Caco-2 (cell line): ENCODE data around the gene IL1RAPL2. TPM values are rescaled to one million over a fixed set of nuclear protein-coding genes. Genes with fewer than 3 reads are reported as not detected.

Experiments
- BruUV-seq: library from RNA; stranded (reverse); fragments of 400-500 nt; replicated peaks from 2 replicates; lab custom pipeline; 2021; lab: Mats Ljungman, UMichigan
- CTCF ChIA-PET: fragments of 300-600 bp; sonication (Branson Sonifier 250); formaldehyde crosslinking; loops from one replicate; lab custom pipeline; 2022; ENCODE audit warnings: antibody characterized with exemption; lab: Charles Lee
- POLR2A ChIA-PET: fragments of 300-600 bp; sonication (Branson Sonifier 250); formaldehyde crosslinking; loops from one replicate; lab custom pipeline; 2022; ENCODE audit warnings: antibody characterized with exemption; lab: Charles Lee
- DNase-seq, 2 experiments: peaks; one replicate each; pipeline versions ENCODE4 v3.0.0 to v3.0.0-alpha.2; 2020 to 2022
- H3K27me3 ChIP-seq: replicated peaks from 2 replicates; pipeline ENCODE4 v1.6.0; 2011; ENCODE audit warnings: low read length; ENCODE audit not compliant: control insufficient read depth, insufficient read depth
- H3K36me3 ChIP-seq: 2 replicates; pipeline ENCODE4 v1.5.1; 2011; ENCODE audit warnings: low read length; ENCODE audit not compliant: control insufficient read depth, insufficient read depth
- H3K4me1 ChIP-seq: fragments of 250-450 bp; sonication (Bioruptor Pico); 2 replicates; pipeline ENCODE4 v1.5.1; 2020; ENCODE audit warnings: mild to moderate bottlenecking
- H3K4me3 ChIP-seq: 2 replicates; pipeline ENCODE4 v1.5.1; 2011; ENCODE audit warnings: low read depth, mild to moderate bottlenecking, control low read depth, low read length
- H3K9me3 ChIP-seq: fragments of 250-450 bp; sonication (Bioruptor Pico); 2 replicates; pipeline ENCODE4 v1.5.1; 2020; ENCODE audit warnings: mild to moderate bottlenecking, moderate library complexity
- H3K27ac Mint-ChIP-seq: one replicate; pipeline ENCODE4 v1.8.0; 2022; ENCODE audit warnings: mixed read lengths; ENCODE audit not compliant: unreplicated experiment
- H3K27me3 Mint-ChIP-seq: one replicate; pipeline ENCODE4 v1.8.0; 2022; ENCODE audit warnings: mixed read lengths; ENCODE audit not compliant: insufficient read depth, unreplicated experiment
- H3K36me3 Mint-ChIP-seq: one replicate; pipeline ENCODE4 v1.8.0; 2022; ENCODE audit warnings: mild to moderate bottlenecking, mixed read lengths; ENCODE audit not compliant: insufficient read depth, unreplicated experiment
- H3K4me1 Mint-ChIP-seq: one replicate; pipeline ENCODE4 v1.8.0; 2022; ENCODE audit warnings: low read depth, mixed read lengths; ENCODE audit not compliant: unreplicated experiment
- H3K4me3 Mint-ChIP-seq: one replicate; pipeline ENCODE4 v1.8.0; 2022; ENCODE audit warnings: mild to moderate bottlenecking, moderate library complexity, mixed read lengths; ENCODE audit not compliant: unreplicated experiment
- H3K9me3 Mint-ChIP-seq: one replicate; pipeline ENCODE4 v1.8.0; 2022; ENCODE audit warnings: mixed read lengths; ENCODE audit not compliant: unreplicated experiment
- intact Hi-C: fragments of 100-400 bp; cut with micrococcal nuclease; formaldehyde crosslinking; loops from one replicate; pipeline ENCODE4 v1.10.0; 2022; ENCODE audit not compliant: unreplicated experiment
- total RNA-seq: library from RNA; stranded (reverse); gene quantifications from 2 replicates; pipeline ENCODE4 v1.2.3, GENCODE V29; 2022
- TF ChIP-seq, protein P1 (sequence below), 2 experiments: fragments of 200-600 bp in 1 of 2; IDR thresholded peaks; 1 replicate in 1 of 2; 2 replicates in 1 of 2; pipeline versions ENCODE4 v1.5.1 to v1.8.0; 2011 to 2022; ENCODE audit warnings: antibody characterized with exemption in 1 of 2, control low read depth in 1 of 2, inconsistent platforms in 1 of 2, low read depth in 1 of 2, low read length in 1 of 2, mild to moderate bottlenecking in 1 of 2, moderate library complexity in 1 of 2; ENCODE audit not compliant: insufficient read depth in 1 of 2, severe bottlenecking in 1 of 2, unreplicated experiment in 1 of 2

The IL1RAPL2 gene
- total RNA-seq, 1 experiment from 2014 or later = not detected

GRCh38 chrX:105765691-105766090 lies 1199.7 kb downstream of the IL1RAPL2 start:
- intact Hi-C loops = no loop called here
- Histone ChIP-seq H3K4me3 (no peak overlapping the region), H3K4me1 (no peaks in the 10 kb centered on the region), H3K36me3 (no peaks in the 10 kb centered on the region), H3K9me3 (no peaks in the 10 kb centered on the region), H3K27me3 (no peaks in the 10 kb centered on the region)
- Mint-ChIP-seq H3K9me3 (no peaks in the 10 kb centered on the region), H3K4me3 (no peak overlapping the region), H3K4me1 (no peaks in the 10 kb centered on the region), H3K36me3 (no peaks in the 10 kb centered on the region), H3K27me3 (peaks cover 9% of the 10 kb centered on the region), H3K27ac (no peak overlapping the region)
- ChIA-PET POLR2A (no interaction called here), CTCF (no interaction called here)
- DNase-seq = no peak
- TF ChIP-seq, protein P1, sequence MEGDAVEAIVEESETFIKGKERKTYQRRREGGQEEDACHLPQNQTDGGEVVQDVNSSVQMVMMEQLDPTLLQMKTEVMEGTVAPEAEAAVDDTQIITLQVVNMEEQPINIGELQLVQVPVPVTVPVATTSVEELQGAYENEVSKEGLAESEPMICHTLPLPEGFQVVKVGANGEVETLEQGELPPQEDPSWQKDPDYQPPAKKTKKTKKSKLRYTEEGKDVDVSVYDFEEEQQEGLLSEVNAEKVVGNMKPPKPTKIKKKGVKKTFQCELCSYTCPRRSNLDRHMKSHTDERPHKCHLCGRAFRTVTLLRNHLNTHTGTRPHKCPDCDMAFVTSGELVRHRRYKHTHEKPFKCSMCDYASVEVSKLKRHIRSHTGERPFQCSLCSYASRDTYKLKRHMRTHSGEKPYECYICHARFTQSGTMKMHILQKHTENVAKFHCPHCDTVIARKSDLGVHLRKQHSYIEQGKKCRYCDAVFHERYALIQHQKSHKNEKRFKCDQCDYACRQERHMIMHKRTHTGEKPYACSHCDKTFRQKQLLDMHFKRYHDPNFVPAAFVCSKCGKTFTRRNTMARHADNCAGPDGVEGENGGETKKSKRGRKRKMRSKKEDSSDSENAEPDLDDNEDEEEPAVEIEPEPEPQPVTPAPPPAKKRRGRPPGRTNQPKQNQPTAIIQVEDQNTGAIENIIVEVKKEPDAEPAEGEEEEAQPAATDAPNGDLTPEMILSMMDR (IDR thresholded peaks at IDR 0.05; ENCODE audit: insufficient read depth in 1 of 2, low read depth in 1 of 2, low read length in 1 of 2, severe bottlenecking in 1 of 2, unreplicated experiment in 1 of 2) = no peak
- BruUV-seq = no TSS peak

GRCh38 chrX:105773801-105774200 lies 1207.8 kb downstream of the IL1RAPL2 start:
- H3K27ac Mint-ChIP-seq = no peak overlapping the region
- no peak overlapping the region for H3K4me3 ChIP-seq
- H3K4me1 ChIP-seq = no peaks in the 10 kb centered on the region
- TF ChIP-seq, protein P1 (IDR thresholded peaks at IDR 0.05; ENCODE audit: insufficient read depth in 1 of 2, low read depth in 1 of 2, low read length in 1 of 2, severe bottlenecking in 1 of 2, unreplicated experiment in 1 of 2) = no peak
- no peaks in the 10 kb centered on the region for H3K36me3 ChIP-seq
- no peak overlapping the region for H3K4me3 Mint-ChIP-seq
- no peaks in the 10 kb centered on the region for H3K4me1 Mint-ChIP-seq
- intact Hi-C loops = no loop called here
- ChIA-PET POLR2A (no interaction called here), CTCF (no interaction called here)
- H3K27me3 Mint-ChIP-seq = peaks cover 13% of the 10 kb centered on the region
- no peaks in the 10 kb centered on the region for H3K27me3 ChIP-seq
- BruUV-seq = no TSS peak
- no peaks in the 10 kb centered on the region for H3K36me3 Mint-ChIP-seq
- no peaks in the 10 kb centered on the region for H3K9me3 ChIP-seq
- H3K9me3 Mint-ChIP-seq = no peaks in the 10 kb centered on the region
- DNase-seq = no peak

GRCh38 chrX:105775679-105776078 lies 1209.7 kb downstream of the IL1RAPL2 start:
- peaks cover 7% of the 10 kb centered on the region for H3K27me3 Mint-ChIP-seq
- H3K9me3 Mint-ChIP-seq = no peaks in the 10 kb centered on the region
- CTCF ChIA-PET = no interaction called here
- Histone ChIP-seq H3K36me3 (no peaks in the 10 kb centered on the region), H3K4me1 (no peaks in the 10 kb centered on the region), H3K9me3 (no peaks in the 10 kb centered on the region), H3K27me3 (no peaks in the 10 kb centered on the region), H3K4me3 (no peak overlapping the region)
- DNase-seq = no peak
- TF ChIP-seq, protein P1 (IDR thresholded peaks at IDR 0.05; ENCODE audit: insufficient read depth in 1 of 2, low read depth in 1 of 2, low read length in 1 of 2, severe bottlenecking in 1 of 2, unreplicated experiment in 1 of 2) = no peak
- H3K4me1 Mint-ChIP-seq = no peaks in the 10 kb centered on the region
- intact Hi-C loops = no loop called here
- BruUV-seq = no TSS peak
- POLR2A ChIA-PET = no interaction called here
- H3K27ac Mint-ChIP-seq = no peak overlapping the region
- H3K4me3 Mint-ChIP-seq = no peak overlapping the region
- no peaks in the 10 kb centered on the region for H3K36me3 Mint-ChIP-seq
